Smooth muscle cell (in vitro differentiated cells): ENCODE results near the gene CFAP47. TPM values are rescaled to one million over a fixed set of nuclear protein-coding genes. Genes with fewer than 3 reads are reported as not detected.

Experiments
- DNase-seq: peaks from one replicate; lab custom pipeline; 2025; ENCODE audit not compliant: unreplicated experiment; lab: John Stamatoyannopoulos, UW
- H2AFZ ChIP-seq: fragments of 200-600 bp; sonication (generic); 2 replicates; pipeline ENCODE4 v1.6.0; 2016; ENCODE audit warnings: antibody characterized with exemption, low read depth, mild to moderate bottlenecking
- H3F3A ChIP-seq: fragments of 200-600 bp; sonication (generic); 2 replicates; pipeline ENCODE4 v1.6.0; 2017; ENCODE audit warnings: antibody characterized with exemption, low read depth
- H3K27ac ChIP-seq: fragments of 200-600 bp; sonication (generic); 2 replicates; pipeline ENCODE4 v1.5.1; 2016; ENCODE audit warnings: low read depth, mild to moderate bottlenecking
- H3K27me3 ChIP-seq: fragments of 200-600 bp; sonication (generic); 2 replicates; pipeline ENCODE4 v1.6.1; 2016; ENCODE audit warnings: low read depth, mild to moderate bottlenecking
- H3K36me3 ChIP-seq: fragments of 200-600 bp; sonication (generic); 2 replicates; pipeline ENCODE4 v1.5.1; 2016; ENCODE audit warnings: low read depth
- H3K4me1 ChIP-seq: fragments of 200-600 bp; sonication (generic); 2 replicates; pipeline ENCODE4 v1.5.1; 2016; ENCODE audit warnings: low read depth
- H3K4me2 ChIP-seq: fragments of 200-600 bp; sonication (generic); 2 replicates; pipeline ENCODE4 v1.6.0; 2016; ENCODE audit warnings: mild to moderate bottlenecking
- H3K4me3 ChIP-seq: fragments of 200-600 bp; sonication (generic); 2 replicates; pipeline ENCODE4 v1.5.1; 2016; ENCODE audit warnings: mild to moderate bottlenecking
- H3K79me2 ChIP-seq: fragments of 200-600 bp; sonication (generic); 2 replicates; pipeline ENCODE4 v1.6.0; 2016; ENCODE audit warnings: low read depth, mild to moderate bottlenecking
- H3K9ac ChIP-seq: fragments of 200-600 bp; sonication (generic); 2 replicates; pipeline ENCODE4 v1.6.0; 2016; ENCODE audit warnings: low read depth
- H3K9me3 ChIP-seq: fragments of 200-600 bp; sonication (generic); replicated peaks from 2 replicates; pipeline ENCODE4 v1.5.1; 2016; ENCODE audit warnings: low read depth
- H4K20me1 ChIP-seq: fragments of 200-600 bp; sonication (generic); 2 replicates; pipeline ENCODE4 v1.6.0; 2016; ENCODE audit warnings: low read depth
- CTCF ChIP-seq: fragments of 200-600 bp; sonication (generic); IDR thresholded peaks from 2 replicates; pipeline ENCODE4 v1.5.1; 2017; ENCODE audit warnings: borderline replicate concordance, mild to moderate bottlenecking, antibody characterized with exemption; ENCODE audit not compliant: insufficient read depth, poor library complexity, severe bottlenecking
- WGBS: methylation state at CpG from one replicate; pipeline ENCODE4 v1.1.7; 2016; ENCODE audit warnings: low lambda C conversion rate; 5-methylcytosine and 5-hydroxymethylcytosine counted together
- polyA plus RNA-seq: library from polyadenylated mRNA; unstranded; fragments of >200 nt; fragmentation: Nextera tagmentation; extraction: Ambion mirVana; gene quantifications from 2 replicates; pipeline ENCODE4 v1.2.1, GENCODE V29; 2016
- small RNA-seq: library from RNA; depleted of rRNA; stranded (forward); fragments of <200 nt; gene quantifications from one replicate; pipeline ENCODE3, GENCODE V24; 2014
- total RNA-seq: library from RNA; depleted of rRNA; stranded (reverse); fragments of >200 nt; gene quantifications from 2 replicates; pipeline ENCODE4 v1.2.3, GENCODE V29; 2014

Gene CFAP47
- total and polyA plus RNA-seq, 2 experiments from 2014 or later = 0.04 to 0.22 TPM

- DNase-seq = no peak
- no peaks in the 10 kb centered on the region for H4K20me1 ChIP-seq
- no peak for TF ChIP-seq CTCF
- no peak overlapping the region for H2AFZ ChIP-seq
- no peaks in the 10 kb centered on the region for H3K9me3 ChIP-seq
- no peak overlapping the region for H3K4me3 ChIP-seq
- no peaks in the 10 kb centered on the region for H3K4me1 ChIP-seq
- H3K36me3 ChIP-seq = no peaks in the 10 kb centered on the region
- no peaks in the 10 kb centered on the region for H3K27me3 ChIP-seq
- H3K79me2 ChIP-seq = no peaks in the 10 kb centered on the region
- H3F3A ChIP-seq = no peaks in the 10 kb centered on the region
- no peak overlapping the region for H3K27ac ChIP-seq
- no peak overlapping the region for H3K4me2 ChIP-seq
- H3K9ac ChIP-seq = no peak overlapping the region
- 54% methylated on average over 3 of the region's 3 CpGs for WGBS
These were observed 512.3 kb downstream of the CFAP47 start for GRCh38 chrX:36431819-36432218.

GRCh38 chrX:36434522-36434921 lies 515.0 kb downstream of the CFAP47 start:
- H3K9me3 ChIP-seq = no peaks in the 10 kb centered on the region
- H3K79me2 ChIP-seq = no peaks in the 10 kb centered on the region
- H2AFZ ChIP-seq = no peak overlapping the region
- 91% methylated on average over 1 of the region's 1 CpG for WGBS
- no peak overlapping the region for H3K27ac ChIP-seq
- H3K4me1 ChIP-seq = no peaks in the 10 kb centered on the region
- H4K20me1 ChIP-seq = no peaks in the 10 kb centered on the region
- no peaks in the 10 kb centered on the region for H3K36me3 ChIP-seq
- no peak overlapping the region for H3K4me2 ChIP-seq
- TF ChIP-seq CTCF = no peak
- no peak overlapping the region for H3K9ac ChIP-seq
- no peaks in the 10 kb centered on the region for H3F3A ChIP-seq
- no peak for DNase-seq
- H3K27me3 ChIP-seq = no peaks in the 10 kb centered on the region
- no peak overlapping the region for H3K4me3 ChIP-seq

Small RNA genes within 50 kb of the gene (small RNA-seq; reads per million reads assigned to genes)
- gene RNU6-641P = not detected

Other genes with a start within 250 kb of the CFAP47 start
- not detected in 2 replicates for gene MAGEB16, start 121.4 kb upstream of the CFAP47 start, total RNA-seq
- gene MAGEB16, start 121.4 kb upstream of the CFAP47 start, polyA plus RNA-seq = not detected in 2 replicates